Stimulated activated CD4-positive, alpha-beta T cell treated with anti-CD3 and anti-CD28 coated beads, Interleukin-12 subunit alpha, Interleukin-12 subunit beta, amount 100 ng/mL, for 24 hours (primary cell): ENCODE results near the gene LMF1.
"Not testable (repeated sequence)": the region's sequence is repeated elsewhere in the genome, so short reads cannot be mapped to it uniquely, and the experiment has no call there.

ENCODE experiments used
- DNase-seq, 2 experiments: peaks; one replicate each; pipeline ENCODE4 v3.0.0-alpha.2; 2020; ENCODE audit warnings: low read depth in 2 of 2

LMF1 gene

GRCh38 chr16:948767-949166 lies 22.0 kb downstream of the LMF1 start:
- not testable (repeated sequence) for DNase-seq

- not testable (repeated sequence) for DNase-seq
These were observed 22.9 kb downstream of the LMF1 start for GRCh38 chr16:947922-948303.

- no peak for DNase-seq
These were observed 23.4 kb downstream of the LMF1 start for GRCh38 chr16:947255-947921.

- no peak for DNase-seq
These were observed 24.8 kb downstream of the LMF1 start for GRCh38 chr16:946048-946395.

GRCh38 chr16:945271-946047 lies 25.3 kb downstream of the LMF1 start:
- DNase-seq = no peak

GRCh38 chr16:943971-944370 lies 26.8 kb downstream of the LMF1 start:
- no peak for DNase-seq

GRCh38 chr16:942436-943060 lies 28.2 kb downstream of the LMF1 start:
- DNase-seq = no peak

- no peak for DNase-seq
These were observed 30.8 kb downstream of the LMF1 start for GRCh38 chr16:939941-940340.

- no peak for DNase-seq
These were observed 31.5 kb downstream of the LMF1 start for GRCh38 chr16:939311-939710.

GRCh38 chr16:938752-939151 lies 32.0 kb downstream of the LMF1 start:
- DNase-seq = no peak

- DNase-seq = no peak
These were observed 32.6 kb downstream of the LMF1 start for GRCh38 chr16:938136-938535.

- DNase-seq = no peak
These were observed 33.1 kb downstream of the LMF1 start for GRCh38 chr16:937723-938122.

- DNase-seq = no peak
These were observed 33.5 kb downstream of the LMF1 start for GRCh38 chr16:937311-937710.

GRCh38 chr16:935684-936083 lies 35.1 kb downstream of the LMF1 start:
- DNase-seq = no peak

GRCh38 chr16:934178-934577 lies 36.6 kb downstream of the LMF1 start:
- no peak for DNase-seq

GRCh38 chr16:933581-933980 lies 37.2 kb downstream of the LMF1 start:
- DNase-seq = no peak

GRCh38 chr16:932831-933330 lies 37.9 kb downstream of the LMF1 start:
- DNase-seq = no peak

GRCh38 chr16:931626-932500 lies 38.9 kb downstream of the LMF1 start:
- DNase-seq = no peak

- DNase-seq = no peak
These were observed 39.6 kb downstream of the LMF1 start for GRCh38 chr16:931171-931570.

GRCh38 chr16:930511-930910 lies 40.3 kb downstream of the LMF1 start:
- no peak for DNase-seq

GRCh38 chr16:930076-930475 lies 40.7 kb downstream of the LMF1 start:
- DNase-seq = no peak
